SK-N-SH (cell line): Measurements from ENCODE around the gene C2orf72. TPM values are rescaled to one million over a fixed set of nuclear protein-coding genes. Genes with fewer than 3 reads are reported as not detected.

Experiments
- CTCF ChIA-PET: fragments of 300-600, 350-600 bp; formaldehyde crosslinking; extraction: SDS; loops from one replicate; lab custom pipeline; 2021; lab: Yijun Ruan, JAX
- POLR2A ChIA-PET: fragments of 350-600 bp; sonication (Branson Sonifier 250); formaldehyde crosslinking; extraction: SDS; loops from one replicate; lab custom pipeline; 2020; ENCODE audit warnings: antibody characterized with exemption, inconsistent platforms; lab: Yijun Ruan, JAX
- DNase-seq: peaks from one replicate; pipeline ENCODE4 v3.0.0; 2012
- H2AFZ ChIP-seq: fragments of 200-600 bp; sonication (generic); 2 replicates; pipeline ENCODE4 v1.8.1; 2016; ENCODE audit warnings: antibody characterized with exemption, mild to moderate bottlenecking, low read depth
- H3F3A ChIP-seq: fragments of 200-600 bp; sonication (generic); replicated peaks from 2 replicates; pipeline ENCODE3; 2016; ENCODE audit warnings: antibody characterized with exemption, mild to moderate bottlenecking; ENCODE audit not compliant: insufficient read depth
- H3K27ac ChIP-seq, 2 experiments: fragments of 200-500 bp in 1 of 2; fragments of 200-600 bp in 1 of 2; sonication (Bioruptor generic) in 1 of 2; sonication (generic), shearing (Covaris generic) in 1 of 2; 2 replicates each; pipeline versions ENCODE4 v1.5.1 to v1.6.1; 2014 to 2016; ENCODE audit warnings: low read depth in 2 of 2, inconsistent platforms in 1 of 2, low read length in 1 of 2, mild to moderate bottlenecking in 1 of 2, mixed read lengths in 1 of 2
- H3K27me3 ChIP-seq: fragments of 200-600 bp; sonication (generic), shearing (Covaris generic); 2 replicates; pipeline ENCODE4 v1.6.1; 2016; ENCODE audit warnings: mixed run types; ENCODE audit not compliant: insufficient read depth
- H3K36me3 ChIP-seq, 2 experiments: fragments of 200-500 bp in 1 of 2; fragments of 200-600 bp in 1 of 2; sonication (Bioruptor generic) in 1 of 2; sonication (generic) in 1 of 2; replicated peaks in 1 of 2; 2 replicates each; pipeline versions ENCODE3 to v1.5.1; 2014 to 2016; ENCODE audit warnings: low read length in 1 of 2, mild to moderate bottlenecking in 1 of 2; ENCODE audit not compliant: insufficient read depth in 2 of 2, control insufficient read depth in 1 of 2
- H3K4me1 ChIP-seq, 2 experiments: fragments of 200-500 bp in 1 of 2; fragments of 200-600 bp in 1 of 2; sonication (Bioruptor generic) in 1 of 2; sonication (generic), shearing (Covaris generic) in 1 of 2; 2 replicates each; pipeline versions ENCODE4 v1.5.1 to v1.6.1; 2014 to 2016; ENCODE audit warnings: low read depth in 1 of 2, low read length in 1 of 2, mixed run types in 1 of 2; ENCODE audit not compliant: insufficient read depth in 2 of 2, control insufficient read depth in 1 of 2
- H3K4me2 ChIP-seq: fragments of 200-600 bp; sonication (generic), shearing (Covaris generic); 2 replicates; pipeline ENCODE4 v1.6.1; 2017; ENCODE audit warnings: mixed run types
- H3K4me3 ChIP-seq, 2 experiments: fragments of 200-500 bp in 1 of 2; fragments of 200-600 bp in 1 of 2; sonication (Bioruptor generic) in 1 of 2; sonication (generic), shearing (Covaris generic) in 1 of 2; 2 replicates each; pipeline versions ENCODE4 v1.5.1 to v1.8.1; 2014 to 2016; ENCODE audit warnings: low read depth in 2 of 2, inconsistent platforms in 1 of 2, low read length in 1 of 2, mild to moderate bottlenecking in 1 of 2, mixed read lengths in 1 of 2, moderate library complexity in 1 of 2
- H3K79me2 ChIP-seq: fragments of 200-600 bp; sonication (generic); 2 replicates; pipeline ENCODE4 v1.8.1; 2017; ENCODE audit warnings: mild to moderate bottlenecking; ENCODE audit not compliant: insufficient read depth
- H3K9ac ChIP-seq: fragments of 200-600 bp; sonication (generic); 2 replicates; pipeline ENCODE4 v1.6.1; 2017; ENCODE audit warnings: mixed run types
- H3K9me2 ChIP-seq: fragments of 200-600 bp; sonication (generic); 2 replicates; pipeline ENCODE4 v1.6.1; 2017; ENCODE audit warnings: mixed run types
- H3K9me3 ChIP-seq: fragments of 200-600 bp; sonication (generic); 2 replicates; pipeline ENCODE4 v1.6.1; 2017; ENCODE audit warnings: mixed run types, mild to moderate bottlenecking, moderate library complexity
- H4K20me1 ChIP-seq: fragments of 200-600 bp; sonication (generic); 2 replicates; pipeline ENCODE4 v1.6.1; 2017; ENCODE audit warnings: mild to moderate bottlenecking, mixed run types; ENCODE audit not compliant: insufficient read depth
- FOXM1 ChIP-seq: IDR thresholded peaks from 2 replicates; pipeline ENCODE4 v1.4.0; 2012; ENCODE audit warnings: low read depth, mild to moderate bottlenecking
- GABPA ChIP-seq: IDR thresholded peaks from 2 replicates; pipeline ENCODE4 v1.4.0; 2012; ENCODE audit warnings: low read depth, mild to moderate bottlenecking
- TAF1 ChIP-seq: IDR thresholded peaks from 2 replicates; pipeline ENCODE4 v1.6.1; 2012; ENCODE audit warnings: low read depth, mild to moderate bottlenecking, low read length, moderate library complexity, borderline replicate concordance
- WGBS: methylation state at CpG from one replicate; pipeline ENCODE4 v1.1.6; 2017; ENCODE audit warnings: low lambda C conversion rate; 5-methylcytosine and 5-hydroxymethylcytosine counted together
- polyA plus RNA-seq, 3 experiments: library from polyadenylated mRNA; depleted of rRNA; stranded (reverse); fragments of >200 nt; gene quantifications; 2 replicates each; pipeline ENCODE4 v1.2.3, GENCODE V29; 2012
- TF ChIP-seq, protein P1 (sequence below): IDR thresholded peaks from 2 replicates; pipeline ENCODE4 v1.4.0; 2012; ENCODE audit warnings: low read depth, borderline replicate concordance
- TF ChIP-seq, protein P2 (sequence below): fragments of 150-350 bp; IDR thresholded peaks from 2 replicates; pipeline ENCODE4 v1.6.1; 2016; ENCODE audit warnings: mild to moderate bottlenecking, low read depth, low read length

C2orf72 gene
- polyA plus RNA-seq, 1 of the 3 experiments (the other 2 are of a cell fraction): 0.35 TPM

DNA sequence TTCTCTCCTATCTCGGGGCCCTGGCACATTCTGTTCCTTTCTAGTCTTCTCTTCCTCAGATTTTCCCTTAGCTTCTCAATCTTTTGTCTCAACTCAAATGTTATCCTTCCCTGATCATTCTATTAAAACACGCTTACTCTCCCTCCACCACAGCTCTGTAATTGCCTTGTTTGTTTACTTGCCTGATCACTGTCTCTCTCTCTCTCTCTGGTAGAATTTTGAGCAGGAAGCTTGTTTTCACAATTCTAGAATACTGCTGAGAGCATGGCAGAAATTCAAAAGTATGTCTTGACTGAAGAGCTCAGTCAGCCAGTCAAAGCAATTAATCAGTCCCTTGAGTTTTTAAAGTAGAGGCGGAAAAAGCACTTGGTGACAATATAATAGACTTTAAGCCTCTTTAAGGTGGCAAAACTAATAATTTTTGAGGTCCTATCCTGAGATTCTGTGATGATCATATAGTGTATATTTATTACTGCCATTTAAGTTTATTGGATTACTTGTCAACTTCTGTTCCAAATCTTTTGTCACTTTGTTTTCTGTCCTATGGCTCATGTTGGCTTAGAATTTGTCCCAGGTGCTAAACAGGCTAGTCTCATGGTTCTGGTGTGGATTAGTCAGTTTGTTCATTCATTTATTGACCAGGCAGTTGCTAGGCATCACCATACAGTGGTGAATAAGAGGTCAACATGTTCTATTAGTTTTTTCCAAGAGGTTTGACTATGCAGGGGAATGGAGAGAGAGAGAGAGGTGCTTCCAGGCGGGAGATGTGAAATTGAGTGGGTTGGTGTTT is 21.6 kb downstream of the C2orf72 start:
- POLR2A ChIA-PET: no interaction called here
- Histone ChIP-seq H2AFZ (no peak overlapping the region), H3K9me3 (no peaks in the 10 kb centered on the region), H3K4me2 (peak overlapping the region; percentile 88), H3K9ac (no peak overlapping the region; the same call in 1 of the 2 replicates), H3K27me3 (no peaks in the 10 kb centered on the region), H3K79me2 (peaks cover 73% of the 10 kb centered on the region), H3F3A (no peaks in the 10 kb centered on the region), H3K4me3 (no peak overlapping the region), H3K4me1 (peaks cover 12 to 15% of the 10 kb centered on the region in 2 experiments; a peak in 3 of 4 replicates), H4K20me1 (peaks cover 29% of the 10 kb centered on the region), H3K9me2 (no peaks in the 10 kb centered on the region), H3K27ac (0 out of 4 replicates have a peak overlapping the region, but pooled peaks of 1 of the 2 experiments have one; percentile 0), H3K36me3 (peaks cover 27% of the 10 kb centered on the region in 2 experiments)
- no peak for DNase-seq
- CTCF ChIA-PET: interaction anchor here (1.1 kb wide), 1 partner anchor 26 kb away, joined by 3 read pairs; no protein-coding TSS in a partner anchor
- TF ChIP-seq FOXM1: no peak
- TF ChIP-seq, protein P1, sequence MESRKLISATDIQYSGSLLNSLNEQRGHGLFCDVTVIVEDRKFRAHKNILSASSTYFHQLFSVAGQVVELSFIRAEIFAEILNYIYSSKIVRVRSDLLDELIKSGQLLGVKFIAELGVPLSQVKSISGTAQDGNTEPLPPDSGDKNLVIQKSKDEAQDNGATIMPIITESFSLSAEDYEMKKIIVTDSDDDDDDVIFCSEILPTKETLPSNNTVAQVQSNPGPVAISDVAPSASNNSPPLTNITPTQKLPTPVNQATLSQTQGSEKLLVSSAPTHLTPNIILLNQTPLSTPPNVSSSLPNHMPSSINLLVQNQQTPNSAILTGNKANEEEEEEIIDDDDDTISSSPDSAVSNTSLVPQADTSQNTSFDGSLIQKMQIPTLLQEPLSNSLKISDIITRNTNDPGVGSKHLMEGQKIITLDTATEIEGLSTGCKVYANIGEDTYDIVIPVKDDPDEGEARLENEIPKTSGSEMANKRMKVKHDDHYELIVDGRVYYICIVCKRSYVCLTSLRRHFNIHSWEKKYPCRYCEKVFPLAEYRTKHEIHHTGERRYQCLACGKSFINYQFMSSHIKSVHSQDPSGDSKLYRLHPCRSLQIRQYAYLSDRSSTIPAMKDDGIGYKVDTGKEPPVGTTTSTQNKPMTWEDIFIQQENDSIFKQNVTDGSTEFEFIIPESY: no peak
- WGBS: 76% methylated on average over 4 of the region's 4 CpGs

DNA sequence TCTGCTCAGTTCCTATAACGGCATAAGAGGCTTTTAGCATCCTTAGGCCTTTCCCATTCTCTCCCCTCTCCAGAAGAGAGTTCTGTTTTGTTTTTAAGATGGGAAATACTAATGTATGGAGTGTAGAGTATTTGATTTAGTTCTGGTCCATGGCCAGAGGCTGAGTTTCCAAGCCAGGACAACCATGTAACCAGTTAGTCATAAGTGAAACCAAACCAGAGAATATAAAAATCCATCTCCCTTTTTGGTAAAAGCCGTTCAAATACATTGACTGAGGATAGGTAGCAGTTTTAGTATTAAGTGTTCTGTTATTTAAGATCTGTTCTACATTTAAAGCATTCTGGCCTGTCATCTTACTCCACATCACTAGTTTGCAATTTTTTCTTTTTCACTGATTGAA is 22.4 kb downstream of the C2orf72 start:
- no peak for TF ChIP-seq GABPA
- TF ChIP-seq TAF1: no peak
- TF ChIP-seq, protein P2, sequence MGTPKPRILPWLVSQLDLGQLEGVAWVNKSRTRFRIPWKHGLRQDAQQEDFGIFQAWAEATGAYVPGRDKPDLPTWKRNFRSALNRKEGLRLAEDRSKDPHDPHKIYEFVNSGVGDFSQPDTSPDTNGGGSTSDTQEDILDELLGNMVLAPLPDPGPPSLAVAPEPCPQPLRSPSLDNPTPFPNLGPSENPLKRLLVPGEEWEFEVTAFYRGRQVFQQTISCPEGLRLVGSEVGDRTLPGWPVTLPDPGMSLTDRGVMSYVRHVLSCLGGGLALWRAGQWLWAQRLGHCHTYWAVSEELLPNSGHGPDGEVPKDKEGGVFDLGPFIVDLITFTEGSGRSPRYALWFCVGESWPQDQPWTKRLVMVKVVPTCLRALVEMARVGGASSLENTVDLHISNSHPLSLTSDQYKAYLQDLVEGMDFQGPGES: no peak
- H3K9me3 ChIP-seq: no peaks in the 10 kb centered on the region
- H3K79me2 ChIP-seq: peaks cover 78% of the 10 kb centered on the region
- no peak overlapping the region for H2AFZ ChIP-seq
- H4K20me1 ChIP-seq: peaks cover 29% of the 10 kb centered on the region
- no peak overlapping the region for H3K4me3 ChIP-seq
- peaks cover 33 to 35% of the 10 kb centered on the region in 2 experiments for H3K36me3 ChIP-seq
- ChIA-PET CTCF (no interaction called here), POLR2A (no interaction called here)
- H3K4me2 ChIP-seq: peak overlapping the region; percentile 88; the same call in 1 of the 2 replicates
- no peaks in the 10 kb centered on the region for H3F3A ChIP-seq
- no peak overlapping the region for H3K27ac ChIP-seq
- H3K9me2 ChIP-seq: no peaks in the 10 kb centered on the region
- peaks cover 12 to 15% of the 10 kb centered on the region in 2 experiments; a peak in 3 of 4 replicates for H3K4me1 ChIP-seq
- DNase-seq: no peak
- 78% methylated on average over 2 of the region's 2 CpGs for WGBS
- H3K27me3 ChIP-seq: no peaks in the 10 kb centered on the region
- H3K9ac ChIP-seq: no peak overlapping the region
